Astrocyte (in vitro differentiated cells and primary cell): Measurements from ENCODE around the gene FCN1.

ENCODE experiments used
- CTCF ChIP-seq: IDR thresholded peaks from 2 replicates; pipeline ENCODE4 v1.5.1; 2011; ENCODE audit warnings: low read depth, mild to moderate bottlenecking, inconsistent platforms, low read length, moderate library complexity; ENCODE audit not compliant: insufficient read depth
- EZH2 ChIP-seq: IDR thresholded peaks from 2 replicates; pipeline ENCODE4 v1.6.1; 2012; ENCODE audit warnings: mild to moderate bottlenecking, low read length, inconsistent platforms; ENCODE audit not compliant: insufficient read depth

- TF ChIP-seq CTCF, result no peak
- TF ChIP-seq EZH2, result no peak
Measured at GRCh38 chr9:134887219-134887618, 30.5 kb downstream of the FCN1 start.
